Brain microvascular endothelial cell (primary cell): ENCODE results near the gene TMEM219.

Experiments
- DNase-seq: peaks from one replicate; pipeline ENCODE4 v3.0.0-alpha.2; 2020
- H3K27ac ChIP-seq: fragments of 250-450 bp; sonication (Bioruptor Pico); 2 replicates; pipeline ENCODE4 v1.5.1; 2020; ENCODE audit warnings: mild to moderate bottlenecking, moderate library complexity
- H3K27me3 ChIP-seq: fragments of 250-450 bp; sonication (Bioruptor Pico); replicated peaks from 2 replicates; pipeline ENCODE4 v1.5.1; 2020; ENCODE audit warnings: mild to moderate bottlenecking
- H3K36me3 ChIP-seq: fragments of 250-450 bp; sonication (Bioruptor Pico); replicated peaks from 2 replicates; pipeline ENCODE4 v1.5.1; 2020; ENCODE audit warnings: mild to moderate bottlenecking
- H3K4me3 ChIP-seq: 2 replicates; pipeline ENCODE4 v1.5.1; 2011; ENCODE audit warnings: low read depth, mild to moderate bottlenecking, control low read depth, low read length, moderate library complexity
- CTCF ChIP-seq: IDR thresholded peaks from 2 replicates; pipeline ENCODE4 v1.5.1; 2011; ENCODE audit warnings: low read depth, mild to moderate bottlenecking, moderate library complexity, low read length, control low read depth, inconsistent platforms; ENCODE audit errors: missing control alignments
- in situ Hi-C: cut with HindIII; loops from 2 replicates; pipeline ENCODE4 v1.10.0; 2017; ENCODE audit warnings: low sequenced_read_pairs, low pct_ligation_motif_present

TMEM219 gene

GRCh38 chr16:29982560-29983419 lies 20.9 kb downstream of the TMEM219 start:
- no peak overlapping the region for H3K27ac ChIP-seq
- DNase-seq, result no peak
- H3K36me3 ChIP-seq, result peaks cover 97% of the 10 kb centered on the region
- no peaks in the 10 kb centered on the region for H3K27me3 ChIP-seq
- in situ Hi-C loops, result no loop called here
- no peak overlapping the region for H3K4me3 ChIP-seq
- no peak for TF ChIP-seq CTCF

- TF ChIP-seq CTCF, result no peak
Measured at GRCh38 chr16:29983420-29984136, 21.7 kb downstream of the TMEM219 start.

GRCh38 chr16:29984137-29984763 lies 22.4 kb downstream of the TMEM219 start:
- in situ Hi-C loops, result no loop called here
- no peak for TF ChIP-seq CTCF
- Histone ChIP-seq H3K4me3 (no peak overlapping the region), H3K36me3 (peaks cover 98% of the 10 kb centered on the region), H3K27ac (peak overlapping the region; percentile 0), H3K27me3 (no peaks in the 10 kb centered on the region)
- no peak for DNase-seq

More at GRCh38 chr16:29983420-29984136, 21.7 kb downstream of the TMEM219 start:
- Histone ChIP-seq H3K27ac (peak overlapping the region; percentile 0), H3K36me3 (peaks cover 99% of the 10 kb centered on the region), H3K4me3 (no peak overlapping the region), H3K27me3 (no peaks in the 10 kb centered on the region)
- in situ Hi-C loops, result no loop called here
- DNase-seq, result no peak

- DNase-seq, result no peak
- H3K27ac ChIP-seq, result no peak overlapping the region
- no peak overlapping the region for H3K4me3 ChIP-seq
- H3K36me3 ChIP-seq, result peaks cover 97% of the 10 kb centered on the region
- in situ Hi-C loops, result no loop called here
- no peaks in the 10 kb centered on the region for H3K27me3 ChIP-seq
- no peak for TF ChIP-seq CTCF
Measured at GRCh38 chr16:29984764-29985147, 22.9 kb downstream of the TMEM219 start.

- H3K27ac ChIP-seq, result no peak overlapping the region
- H3K27me3 ChIP-seq, result no peaks in the 10 kb centered on the region
- H3K4me3 ChIP-seq, result no peak overlapping the region
- DNase-seq, result no peak
- no peak for TF ChIP-seq CTCF
- peaks cover 96% of the 10 kb centered on the region for H3K36me3 ChIP-seq
- in situ Hi-C loops, result no loop called here
Measured at GRCh38 chr16:29985271-29985811, 23.5 kb downstream of the TMEM219 start.
